ENCODE data around the gene RBP3.
"Not testable (repeated sequence)": the region's sequence is repeated elsewhere in the genome, so short reads cannot be mapped to it uniquely, and the experiment has no call there.

Gene RBP3

DNA sequence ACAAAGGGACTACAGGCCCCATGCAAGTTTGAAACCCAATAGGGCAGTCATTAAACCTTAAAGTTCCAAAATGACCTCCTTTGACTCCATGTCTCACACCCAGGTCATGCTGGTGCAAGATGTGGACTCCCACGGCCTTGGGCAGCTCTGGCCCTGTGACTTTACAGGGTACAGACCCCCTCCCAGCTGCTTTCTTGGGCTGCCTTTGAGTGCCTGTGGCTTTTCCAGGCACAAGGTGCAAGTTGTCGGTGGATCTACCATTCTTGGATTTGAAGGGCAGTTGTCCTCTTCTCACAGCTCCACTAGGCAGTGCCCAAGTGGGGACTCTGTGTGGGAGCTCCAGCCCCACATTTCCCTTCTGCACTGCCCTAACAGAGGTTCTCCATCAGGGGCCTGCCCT is 37.9 kb downstream of the RBP3 start:
- in situ Hi-C loops (cut with HindIII; ENCODE audit: low sequenced_read_pairs): not testable (repeated sequence)

DNA sequence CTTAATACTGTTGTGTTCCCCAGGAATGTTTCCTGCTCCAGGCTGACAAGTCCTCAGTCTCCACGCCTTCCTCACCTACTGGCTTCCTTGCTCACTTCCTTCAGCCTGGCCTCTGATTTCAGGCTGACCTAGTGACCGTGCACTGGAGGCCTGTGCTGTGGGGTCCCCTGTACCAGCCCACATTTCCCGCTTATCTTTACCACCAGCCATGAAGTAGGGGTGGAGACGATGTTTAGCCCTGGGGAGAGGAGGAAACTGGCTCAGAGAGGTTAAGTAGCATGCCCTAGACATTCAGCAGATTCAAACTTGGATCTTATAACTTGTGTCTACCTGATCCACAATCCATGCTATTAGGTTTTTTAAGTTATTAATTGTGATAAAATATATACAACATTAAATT is 40.7 kb downstream of the RBP3 start:
- in situ Hi-C loops (cut with HindIII; ENCODE audit: low sequenced_read_pairs): no loop called here

- in situ Hi-C loops (cut with HindIII; ENCODE audit: low sequenced_read_pairs): no loop called here
Observed at GRCh38 chr10:47389619-47390018, 41.5 kb downstream of the RBP3 start.

DNA sequence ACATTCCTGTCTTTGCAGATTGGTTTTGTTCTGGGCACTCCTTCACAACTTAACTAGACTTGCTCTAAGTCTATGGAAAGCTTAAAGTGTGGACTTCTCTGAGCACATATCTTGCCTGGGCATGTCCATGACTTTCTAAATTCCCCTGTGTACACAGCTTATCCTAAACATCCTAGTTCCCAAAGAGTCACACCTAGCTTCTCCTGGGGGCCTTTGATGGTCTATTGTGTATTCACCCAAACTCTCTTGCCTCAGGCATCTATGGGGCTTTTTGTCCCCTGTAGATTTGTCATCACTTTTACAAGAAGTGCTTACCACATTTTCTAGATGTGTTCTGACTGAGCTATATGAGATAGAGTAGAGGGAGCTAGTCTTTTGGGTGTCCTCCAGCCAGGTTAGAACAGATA is 48.2 kb downstream of the RBP3 start:
- in situ Hi-C loops (cut with HindIII; ENCODE audit: low sequenced_read_pairs): no loop called here

- in situ Hi-C loops (cut with HindIII; ENCODE audit: low sequenced_read_pairs): no loop called here
Observed at GRCh38 chr10:47397256-47397655, 49.1 kb downstream of the RBP3 start.

DNA sequence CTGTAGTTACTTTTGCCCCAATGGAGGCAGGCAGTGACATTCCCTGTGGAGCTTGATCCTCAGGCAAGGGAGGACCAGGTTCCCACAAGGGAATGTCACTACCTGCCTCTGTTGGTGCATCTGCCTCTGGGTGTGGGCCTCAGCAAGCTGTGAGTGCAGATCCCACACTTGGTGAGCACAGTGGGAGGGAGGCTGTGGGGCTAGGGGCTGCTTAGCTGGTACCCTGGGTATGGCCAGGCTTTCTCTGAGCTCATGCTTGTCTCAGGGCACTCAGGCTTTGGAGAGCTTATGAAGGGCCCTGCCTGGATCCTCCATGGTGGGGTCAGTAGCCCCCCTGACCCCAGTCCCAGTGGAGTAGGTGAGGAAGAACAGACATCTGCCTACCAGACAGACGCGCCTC is 52.1 kb downstream of the RBP3 start:
- in situ Hi-C loops (cut with HindIII; ENCODE audit: low sequenced_read_pairs): loop anchor here (5.0 kb wide), 1 partner anchor 43 kb away; no protein-coding TSS in a partner anchor

- in situ Hi-C loops (cut with HindIII; ENCODE audit: low sequenced_read_pairs): loop anchor here (5.0 kb wide), 1 partner anchor 43 kb away; no protein-coding TSS in a partner anchor
Observed at GRCh38 chr10:47400786-47401185, 52.6 kb downstream of the RBP3 start.

DNA sequence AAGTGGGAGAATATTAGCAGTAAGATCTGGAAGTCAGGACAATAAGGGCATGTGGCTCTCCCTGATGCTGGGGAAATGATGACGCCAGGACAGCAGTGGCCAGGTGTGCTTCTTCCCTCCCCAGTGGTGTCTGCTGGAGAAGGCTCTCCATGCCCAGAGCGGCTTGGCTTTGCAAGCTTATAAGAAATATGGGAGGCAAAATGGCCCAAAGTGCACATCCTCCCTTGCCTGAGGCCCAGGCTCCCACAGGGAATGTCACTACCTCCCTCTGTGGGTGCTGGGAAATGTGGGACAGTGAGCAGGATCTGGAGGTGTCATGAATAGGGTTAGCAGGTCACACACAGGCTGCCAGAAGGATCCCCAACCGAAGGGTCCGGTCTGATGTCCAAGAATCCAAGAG is 53.0 kb downstream of the RBP3 start:
- in situ Hi-C loops (cut with HindIII; ENCODE audit: low sequenced_read_pairs): loop anchor here (5.0 kb wide), 1 partner anchor 44 kb away; no protein-coding TSS in a partner anchor

- in situ Hi-C loops (cut with HindIII; ENCODE audit: low sequenced_read_pairs): loop anchor here (5.0 kb wide), 1 partner anchor 45 kb away; no protein-coding TSS in a partner anchor
Observed at GRCh38 chr10:47401874-47402640, 53.9 kb downstream of the RBP3 start.

GRCh38 chr10:47402641-47403301 is 54.6 kb downstream of the RBP3 start:
- in situ Hi-C loops (cut with HindIII; ENCODE audit: low sequenced_read_pairs): loop anchor here (5.0 kb wide), 1 partner anchor 45 kb away; no protein-coding TSS in a partner anchor

DNA sequence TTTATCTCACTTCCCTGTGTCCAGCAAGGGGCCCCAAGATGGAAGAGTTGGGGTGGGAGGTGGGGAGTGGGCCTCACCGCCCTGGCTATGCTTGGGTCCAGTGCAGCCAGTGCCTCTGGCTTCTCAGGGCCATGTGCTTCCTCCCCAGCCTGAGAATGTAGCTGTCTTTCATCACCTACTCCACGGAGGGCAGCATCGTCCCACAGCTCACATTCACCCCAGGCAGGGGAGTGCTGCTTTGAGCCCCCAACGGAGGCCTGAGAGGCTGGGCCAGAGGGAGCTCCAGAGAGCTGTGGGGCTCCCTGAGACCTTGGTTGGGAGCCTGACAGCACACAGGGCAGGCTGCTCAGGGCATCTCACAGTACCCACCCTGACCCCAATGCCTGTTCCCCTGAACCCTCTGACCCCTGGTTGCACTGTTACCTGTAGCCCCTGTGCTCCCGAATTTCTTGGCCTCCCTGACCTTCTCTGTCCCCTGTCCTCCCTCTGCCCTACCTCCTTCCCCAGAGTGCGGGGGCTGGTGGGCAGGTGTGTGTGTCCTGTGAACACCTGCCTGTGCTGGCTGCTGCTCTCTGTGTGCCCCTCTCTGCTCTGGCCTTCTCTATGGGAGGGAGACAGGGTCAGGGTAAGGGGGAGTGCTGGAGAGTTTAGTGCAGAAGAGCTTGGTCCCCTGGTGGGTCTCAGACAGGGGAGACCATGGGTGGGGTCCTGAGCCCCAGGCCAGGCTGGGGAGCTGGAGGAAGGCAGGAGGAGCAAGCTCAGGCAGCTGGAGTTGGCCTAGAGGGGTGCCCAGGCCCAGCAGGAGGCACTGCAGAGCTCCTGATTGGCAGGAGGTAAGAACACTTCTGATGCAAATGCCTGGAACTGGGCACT is 55.5 kb downstream of the RBP3 start:
- in situ Hi-C loops (cut with HindIII; ENCODE audit: low sequenced_read_pairs): loop anchor here (5.0 kb wide), 1 partner anchor 46 kb away; no protein-coding TSS in a partner anchor

DNA sequence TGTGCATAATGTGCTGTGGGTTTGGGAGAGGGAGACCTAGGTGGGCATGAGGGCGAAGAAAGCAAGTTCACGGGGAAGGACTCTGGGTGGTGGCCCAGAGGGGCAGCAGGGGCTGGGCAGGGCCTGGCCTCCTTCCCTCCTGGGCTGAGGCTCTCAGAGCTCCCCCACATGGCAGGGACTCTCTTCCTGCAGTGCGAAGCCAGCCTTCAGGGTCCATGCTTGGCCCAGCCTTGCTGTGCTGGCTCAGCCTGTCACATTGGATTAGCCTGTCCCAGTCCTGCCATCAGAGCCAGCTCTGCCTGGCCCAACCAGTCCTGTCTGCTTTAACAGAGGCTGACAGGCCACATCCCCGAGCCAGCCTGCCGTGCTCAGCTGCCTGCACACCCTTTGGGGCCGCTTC is 56.3 kb downstream of the RBP3 start:
- in situ Hi-C loops (cut with HindIII; ENCODE audit: low sequenced_read_pairs): loop anchor here (5.0 kb wide), 1 partner anchor 47 kb away; no protein-coding TSS in a partner anchor

- in situ Hi-C loops (cut with HindIII; ENCODE audit: low sequenced_read_pairs): loop anchor here (5.0 kb wide), 1 partner anchor 48 kb away; no protein-coding TSS in a partner anchor
Observed at GRCh38 chr10:47404937-47405336, 56.8 kb downstream of the RBP3 start.

DNA sequence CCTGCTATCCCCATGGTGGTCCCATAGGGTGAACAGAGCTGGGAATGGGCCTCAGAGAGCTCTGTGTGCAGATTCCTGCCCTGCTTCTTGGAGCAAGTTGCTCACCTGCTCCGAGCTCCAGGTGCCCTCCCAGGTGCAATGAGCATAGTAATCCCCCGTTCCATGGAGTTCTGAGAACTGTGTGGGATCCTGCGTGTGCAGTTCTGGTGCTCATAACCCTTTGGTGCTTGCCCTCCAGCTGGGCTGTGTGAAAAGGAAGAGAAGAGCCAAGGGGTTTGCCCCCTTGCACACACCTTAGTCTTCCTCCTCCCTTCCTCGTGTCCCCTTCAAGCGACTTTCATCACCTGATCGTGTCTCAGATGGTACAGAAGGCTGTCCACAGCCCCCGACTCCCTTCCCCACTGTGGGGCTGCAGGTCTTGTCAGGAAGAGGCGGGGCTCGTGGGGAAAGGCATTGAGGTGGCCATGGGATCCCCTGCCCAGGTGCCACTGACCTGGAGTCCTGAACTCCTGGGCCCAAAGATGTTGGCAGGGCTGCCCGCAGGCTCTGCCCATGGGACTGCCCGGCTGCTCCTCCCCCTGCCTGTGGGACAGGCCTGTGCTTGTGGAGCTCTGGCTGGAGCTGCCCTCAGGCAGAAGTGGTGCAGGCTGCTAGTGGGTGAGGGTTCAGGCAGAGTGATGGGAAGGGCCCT is 57.8 kb downstream of the RBP3 start:
- in situ Hi-C loops (cut with HindIII; ENCODE audit: low sequenced_read_pairs): no loop called here

- in situ Hi-C loops (cut with HindIII; ENCODE audit: low sequenced_read_pairs): no loop called here
Observed at GRCh38 chr10:47406548-47406869, 58.3 kb downstream of the RBP3 start.

GRCh38 chr10:47406870-47407691 is 58.9 kb downstream of the RBP3 start:
- in situ Hi-C loops (cut with HindIII; ENCODE audit: low sequenced_read_pairs): no loop called here

Data from endothelial cell of hepatic sinusoid (primary cell).